GM18499 (cell line): ENCODE data around the gene CYP46A1.

Source experiments
- ATAC-seq: cut with Tn5 transposase; IDR thresholded peaks from one replicate; pipeline ENCODE4 v1.9.1; 2021; ENCODE audit warnings: moderate number of reproducible peaks; ENCODE audit not compliant: insufficient read depth, unreplicated experiment

The CYP46A1 gene

DNA sequence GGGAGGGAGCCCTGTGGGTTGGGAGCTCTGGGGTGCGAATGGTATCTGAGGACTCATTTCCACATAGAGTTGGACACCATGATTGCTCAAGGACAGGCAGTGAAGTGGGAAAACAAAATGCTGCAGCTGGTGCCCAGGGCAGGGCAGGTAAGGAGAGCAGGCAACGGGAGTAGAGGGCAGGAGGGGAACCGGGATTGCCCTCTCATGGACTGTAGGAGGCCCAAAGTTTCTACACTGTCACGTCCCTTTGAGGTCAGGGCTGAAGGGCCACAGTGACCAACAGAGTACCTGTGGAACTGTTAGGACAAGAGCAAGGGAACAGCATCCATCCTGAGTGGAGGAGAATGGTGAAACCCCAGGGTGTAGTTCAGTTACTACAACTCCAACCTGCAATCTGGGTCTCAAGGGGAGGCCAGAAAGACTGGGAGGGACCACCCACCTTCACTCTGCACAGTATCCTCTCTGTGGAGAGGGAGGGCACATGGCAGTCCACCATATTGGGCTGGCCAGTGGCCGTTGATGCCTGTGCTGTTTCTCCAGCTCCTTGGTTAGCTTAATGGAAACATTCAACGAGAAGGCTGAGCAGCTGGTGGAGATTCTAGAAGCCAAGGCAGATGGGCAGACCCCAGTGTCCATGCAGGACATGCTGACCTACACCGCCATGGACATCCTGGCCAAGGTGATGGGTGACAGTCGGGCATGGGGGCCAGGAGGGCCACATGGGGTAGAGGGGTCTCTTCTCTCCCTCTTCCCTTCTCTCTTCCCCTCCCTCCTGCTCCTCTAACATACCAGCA is 22.2 kb downstream of the CYP46A1 start:
- ATAC-seq, result no peak

DNA sequence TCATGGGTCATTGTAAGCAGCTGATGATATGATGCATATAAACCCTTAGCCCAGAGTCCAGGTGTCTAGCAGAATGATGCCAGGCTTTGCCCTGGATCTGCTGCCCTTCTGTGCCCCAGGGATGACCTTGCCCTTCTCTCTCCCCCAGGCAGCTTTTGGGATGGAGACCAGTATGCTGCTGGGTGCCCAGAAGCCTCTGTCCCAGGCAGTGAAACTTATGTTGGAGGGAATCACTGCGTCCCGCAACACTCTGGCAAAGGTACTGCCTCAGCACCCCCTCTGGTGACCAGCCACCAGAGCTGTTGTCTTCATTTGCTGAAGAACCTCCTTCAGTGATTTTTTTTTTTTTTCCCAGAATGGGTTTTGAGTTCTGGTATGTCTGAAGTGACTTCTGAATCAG is 23.3 kb downstream of the CYP46A1 start:
- no peak for ATAC-seq

DNA sequence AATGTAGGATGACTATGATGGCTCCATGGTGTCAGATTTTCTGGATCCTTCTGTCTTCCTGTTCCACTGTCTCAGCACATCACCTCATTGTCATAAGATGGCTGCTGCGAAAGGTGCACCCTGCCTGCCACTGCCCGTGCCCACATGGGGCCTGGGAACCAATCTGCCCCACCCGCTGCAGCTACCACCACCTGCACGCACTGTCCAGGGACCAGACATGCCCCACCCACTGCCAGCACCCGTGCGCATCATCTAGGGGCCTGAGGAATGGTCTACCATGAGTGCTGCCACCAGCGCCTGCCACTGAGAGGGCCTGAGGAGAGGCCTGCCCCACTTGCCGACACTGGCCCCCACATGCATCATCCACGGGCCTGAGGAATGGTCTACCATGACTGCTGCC is 23.8 kb downstream of the CYP46A1 start:
- no peak for ATAC-seq

DNA sequence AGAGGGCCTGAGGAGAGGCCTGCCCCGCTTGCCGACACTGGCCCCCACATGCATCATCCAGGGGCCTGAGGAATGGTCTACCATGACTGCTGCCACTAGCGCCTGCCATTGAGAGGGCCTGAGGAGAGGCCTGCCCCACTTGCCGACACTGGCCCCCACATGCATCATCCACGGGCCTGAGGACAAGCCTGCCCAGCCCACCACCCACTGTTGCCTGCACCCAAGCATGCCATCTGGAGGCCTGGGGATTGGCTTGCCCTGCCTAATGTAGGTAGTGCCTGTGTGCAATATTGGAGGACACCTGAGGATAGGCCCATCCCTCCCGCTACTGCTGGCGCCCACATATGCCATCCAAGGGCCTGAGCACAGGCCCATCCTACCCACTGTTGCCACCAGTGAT is 24.4 kb downstream of the CYP46A1 start:
- no peak for ATAC-seq

DNA sequence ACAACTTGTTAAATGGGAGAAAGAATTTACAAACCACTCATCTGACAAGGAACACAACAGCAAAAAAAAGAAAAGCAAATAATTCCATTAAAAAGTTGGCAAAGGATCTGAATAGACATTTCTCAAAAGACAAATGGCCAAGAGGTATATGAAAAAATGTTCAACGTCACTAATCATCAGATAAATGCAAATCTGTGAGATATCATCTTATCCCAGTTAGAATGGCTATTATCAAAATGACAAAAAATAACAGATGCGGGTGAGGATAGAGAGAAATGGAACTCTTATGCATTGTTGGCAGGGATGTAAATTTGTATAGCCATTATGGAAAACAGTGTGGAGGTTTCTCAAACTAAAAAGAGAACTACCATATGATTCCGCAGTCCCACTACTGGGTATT is 29.9 kb downstream of the CYP46A1 start:
- no peak for ATAC-seq

DNA sequence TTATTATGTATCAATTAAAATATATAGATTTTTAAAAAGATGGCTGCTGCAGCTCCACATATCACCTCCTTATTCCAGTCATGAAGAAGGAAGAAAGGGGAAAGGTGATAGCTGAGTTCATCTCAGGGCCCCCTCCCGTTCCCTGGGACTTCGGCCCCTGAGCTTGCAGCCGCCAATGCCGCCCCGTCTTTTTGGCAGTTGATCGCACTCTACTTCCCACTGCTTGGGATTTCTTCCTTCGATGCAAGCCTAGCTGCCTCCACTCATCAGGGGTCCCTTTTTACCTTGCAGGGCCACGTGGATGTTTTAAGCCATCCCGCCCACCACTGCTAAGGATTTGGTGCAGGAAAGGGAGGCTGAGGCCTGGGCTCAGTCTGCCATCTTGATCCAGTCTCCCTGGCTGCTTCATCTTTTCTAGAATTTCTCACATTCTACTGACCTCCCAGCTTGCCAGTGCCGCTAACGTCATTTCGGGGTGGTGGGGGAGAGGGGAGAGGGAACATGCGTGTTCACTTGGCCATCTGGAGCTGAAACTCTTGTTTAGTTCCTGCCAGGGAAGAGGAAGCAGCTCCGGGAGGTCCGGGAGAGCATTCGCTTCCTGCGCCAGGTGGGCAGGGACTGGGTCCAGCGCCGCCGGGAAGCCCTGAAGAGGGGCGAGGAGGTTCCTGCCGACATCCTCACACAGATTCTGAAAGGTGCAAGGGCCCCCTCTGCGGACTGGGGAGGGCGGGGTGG is 31.3 kb downstream of the CYP46A1 start:
- ATAC-seq, result no peak

DNA sequence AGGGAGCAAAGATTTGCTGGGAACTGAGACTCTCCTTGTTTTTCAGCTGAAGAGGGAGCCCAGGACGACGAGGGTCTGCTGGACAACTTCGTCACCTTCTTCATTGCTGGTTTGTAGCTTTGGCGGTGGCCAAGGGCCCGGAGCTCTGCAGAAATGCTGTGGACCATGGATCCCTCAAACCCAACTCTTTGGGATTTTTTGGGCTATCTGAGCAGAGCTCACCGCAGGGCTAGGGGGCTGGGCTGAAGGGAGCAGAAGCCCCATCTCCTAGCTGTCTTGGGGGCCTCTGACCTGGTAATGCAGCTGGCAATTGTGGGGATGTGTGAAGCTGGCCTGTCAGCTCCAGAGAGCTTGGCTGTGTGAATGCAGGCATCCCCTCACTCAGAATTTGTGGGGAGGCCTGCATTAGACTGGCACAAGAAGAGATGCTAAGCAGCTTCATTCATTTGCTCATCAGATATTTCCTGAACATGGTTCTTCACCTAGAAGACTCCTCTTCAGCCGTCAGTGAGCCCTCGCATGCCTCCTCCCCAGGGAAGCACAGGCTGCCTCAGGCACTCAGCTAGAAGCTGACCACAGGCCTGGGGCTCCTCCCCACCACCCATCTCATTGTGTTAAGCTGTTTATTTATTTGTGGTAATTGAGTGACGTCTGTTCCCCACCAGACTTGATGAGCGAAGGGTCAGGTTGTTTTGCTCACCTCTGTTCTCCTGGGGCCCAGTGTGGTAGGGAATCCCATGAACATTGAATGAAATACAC is 32.2 kb downstream of the CYP46A1 start:
- no peak for ATAC-seq

DNA sequence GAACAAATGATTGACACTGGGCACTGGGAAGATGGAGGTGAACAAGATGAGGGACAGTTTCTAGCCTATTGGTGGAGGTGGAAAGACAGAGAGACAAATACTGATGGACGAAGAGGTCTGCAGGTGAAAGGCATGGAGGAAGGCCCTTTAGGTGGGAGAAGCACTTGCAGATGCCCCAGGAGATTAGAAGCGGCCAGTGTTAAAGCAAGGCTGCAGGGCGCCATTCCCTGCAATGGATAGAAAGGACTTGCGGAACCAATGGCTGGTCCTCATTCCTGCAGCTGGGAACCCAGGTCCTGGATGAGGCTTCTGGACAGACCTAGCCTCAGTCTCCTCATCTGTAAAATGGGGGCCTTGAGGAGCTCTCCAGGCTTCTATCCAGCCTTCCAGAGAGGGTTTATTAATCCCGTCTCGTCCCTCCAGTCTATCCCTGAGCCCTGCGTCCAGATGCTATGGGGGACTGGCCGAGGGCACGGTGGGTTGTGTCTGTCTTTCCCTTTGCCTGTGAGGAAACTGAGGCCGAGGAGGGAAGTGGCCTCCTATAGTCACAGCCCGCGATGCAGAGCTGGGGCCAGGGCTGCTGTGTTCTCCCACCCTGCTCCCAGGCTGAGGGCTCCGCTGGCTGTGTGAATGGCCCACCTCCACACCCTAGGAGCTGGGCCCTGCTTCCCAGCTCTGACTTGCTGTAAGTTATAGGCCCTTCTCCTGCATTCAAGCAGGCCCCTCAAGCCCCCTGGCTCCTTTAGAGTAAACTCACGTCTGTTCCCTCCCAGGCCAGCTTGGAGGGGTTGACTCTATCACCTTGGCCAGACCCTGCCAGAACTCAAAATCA is 33.0 kb downstream of the CYP46A1 start:
- ATAC-seq, result no peak

DNA sequence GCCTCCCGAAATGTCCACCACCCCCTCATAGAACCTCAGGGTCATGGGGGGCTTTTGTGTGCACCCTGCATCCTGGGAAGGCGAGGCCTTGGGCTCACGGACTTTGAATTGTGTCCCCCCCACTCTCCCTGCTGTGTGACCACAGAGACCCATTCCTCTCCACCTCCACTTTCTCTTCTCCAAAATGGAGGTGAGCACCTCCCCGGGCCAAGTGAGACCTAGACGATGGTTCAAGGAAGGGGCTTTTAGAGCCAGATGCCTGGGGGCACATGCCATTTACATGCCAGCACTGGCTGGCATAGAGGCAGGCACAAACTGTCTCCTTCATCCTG is 33.5 kb downstream of the CYP46A1 start:
- no peak for ATAC-seq

DNA sequence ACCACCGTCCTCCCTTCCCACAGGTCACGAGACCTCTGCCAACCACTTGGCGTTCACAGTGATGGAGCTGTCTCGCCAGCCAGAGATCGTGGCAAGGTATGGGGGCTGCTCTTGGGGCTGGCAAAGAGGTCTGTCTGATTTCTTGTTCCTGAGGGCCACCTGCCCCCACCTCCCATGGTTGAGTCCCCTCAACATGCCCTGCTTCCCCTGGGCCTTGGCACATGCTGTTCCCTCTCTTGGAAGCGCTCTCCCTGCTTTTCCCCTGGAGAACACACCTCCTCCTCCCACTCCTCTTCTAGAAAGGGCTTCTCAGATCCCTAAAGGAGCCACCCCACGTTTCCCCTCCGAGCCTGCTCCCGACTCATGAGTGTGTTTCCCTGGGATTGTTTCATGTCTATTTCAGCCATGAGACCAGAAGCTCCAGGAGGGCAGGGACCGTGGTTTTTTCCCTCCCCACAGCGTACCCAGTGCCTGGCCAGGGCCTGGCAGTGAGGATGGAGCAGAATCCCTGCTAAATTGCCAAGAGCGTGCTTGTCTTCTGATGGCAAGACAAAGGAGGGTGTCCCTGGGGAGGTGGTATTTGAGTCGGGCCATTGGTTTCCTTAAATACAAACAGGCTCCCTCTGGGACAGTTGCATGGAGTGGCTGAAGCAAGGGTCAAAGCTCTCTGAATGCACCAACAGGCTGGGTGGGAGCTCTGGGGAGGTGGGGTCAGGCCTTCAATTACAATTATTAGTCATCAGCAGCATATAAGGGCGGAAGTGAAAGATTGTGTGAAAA is 34.1 kb downstream of the CYP46A1 start:
- ATAC-seq, result no peak

DNA sequence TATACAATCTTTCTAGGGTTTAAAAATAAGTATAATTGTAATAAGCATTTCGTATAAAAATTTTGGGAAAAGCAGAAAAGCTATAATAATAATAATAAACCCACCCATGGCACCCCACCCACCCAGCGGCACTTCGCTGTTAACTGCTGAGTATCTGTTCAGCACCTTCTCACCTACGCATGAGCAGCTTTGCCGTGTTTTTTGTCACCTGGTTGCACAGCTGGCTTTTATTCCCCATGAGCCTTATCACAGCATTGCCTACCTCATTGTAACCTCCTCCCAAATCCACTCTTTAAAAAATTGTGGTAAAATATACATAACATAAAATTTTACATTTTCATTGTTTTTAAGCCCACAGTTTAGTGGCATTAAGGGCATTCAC is 34.7 kb downstream of the CYP46A1 start:
- ATAC-seq, result no peak

DNA sequence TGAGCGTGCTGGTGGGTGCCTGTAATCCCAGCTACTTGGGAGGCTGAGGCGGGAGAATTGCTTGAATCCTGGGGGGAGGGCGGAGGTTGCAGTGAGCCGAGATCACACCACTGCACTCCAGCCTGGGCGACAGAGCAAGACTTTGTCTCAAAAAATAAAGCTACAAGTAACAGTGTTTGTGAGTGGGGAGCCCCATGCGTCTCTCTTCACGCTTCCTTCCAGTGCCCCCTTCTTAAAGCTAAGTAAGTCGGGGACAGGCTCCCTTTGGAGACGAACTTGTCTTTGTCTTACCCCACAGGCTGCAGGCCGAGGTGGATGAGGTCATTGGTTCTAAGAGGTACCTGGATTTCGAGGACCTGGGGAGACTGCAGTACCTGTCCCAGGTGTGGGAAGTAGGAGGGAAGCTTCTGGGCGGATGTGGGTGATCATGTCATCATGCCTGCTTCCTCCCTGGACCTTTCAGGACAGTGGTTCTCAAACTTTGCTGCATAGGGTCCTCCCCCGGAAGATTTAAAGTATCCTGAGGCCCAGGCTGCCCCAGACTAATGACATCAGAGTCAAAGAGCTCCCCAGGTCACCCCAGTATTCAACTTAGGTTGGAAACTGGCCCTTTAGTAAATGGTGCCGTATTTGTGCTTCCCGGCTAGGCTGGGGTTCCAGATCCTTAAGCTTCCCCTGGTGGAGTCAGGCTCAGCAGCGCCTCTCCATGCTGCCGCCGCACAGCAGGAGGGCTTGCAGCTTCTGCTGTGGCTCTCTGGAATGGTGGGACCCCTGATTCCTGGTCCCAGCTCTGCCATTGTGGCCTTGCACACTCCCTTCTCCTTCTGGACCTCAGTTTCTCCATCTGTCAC is 37.1 kb downstream of the CYP46A1 start:
- no peak for ATAC-seq

DNA sequence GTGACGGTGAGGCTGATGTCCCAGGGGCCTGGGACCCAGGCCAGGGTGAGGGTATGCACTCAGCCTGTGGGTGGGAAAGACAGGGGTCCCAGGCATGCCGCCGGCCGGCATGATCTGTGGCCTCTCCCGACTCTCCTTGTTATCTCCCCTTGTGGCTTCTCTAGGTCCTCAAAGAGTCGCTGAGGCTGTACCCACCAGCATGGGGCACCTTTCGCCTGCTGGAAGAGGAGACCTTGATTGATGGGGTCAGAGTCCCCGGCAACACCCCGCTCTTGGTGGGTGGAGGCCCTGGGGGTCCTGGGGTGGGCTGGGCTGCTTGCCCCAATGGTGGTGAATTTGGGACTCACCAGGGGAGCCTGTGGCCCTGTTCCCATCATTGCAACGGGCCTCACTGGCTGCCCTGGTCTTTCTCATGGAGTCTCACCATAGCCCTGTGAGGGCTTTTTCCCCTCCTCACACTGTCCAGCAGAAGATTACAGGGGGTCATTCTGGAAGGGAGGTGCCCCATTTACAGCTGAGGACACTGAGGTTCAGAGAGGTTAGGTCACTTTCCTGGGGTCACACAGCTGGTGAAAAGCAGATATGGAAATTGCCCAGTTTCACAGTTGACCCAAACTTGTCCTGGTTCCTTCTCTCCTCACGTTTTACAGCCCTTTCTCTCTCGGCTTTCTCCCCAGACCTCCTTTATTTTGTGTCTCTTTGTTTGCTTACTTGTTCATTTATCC is 37.9 kb downstream of the CYP46A1 start:
- no peak for ATAC-seq

DNA sequence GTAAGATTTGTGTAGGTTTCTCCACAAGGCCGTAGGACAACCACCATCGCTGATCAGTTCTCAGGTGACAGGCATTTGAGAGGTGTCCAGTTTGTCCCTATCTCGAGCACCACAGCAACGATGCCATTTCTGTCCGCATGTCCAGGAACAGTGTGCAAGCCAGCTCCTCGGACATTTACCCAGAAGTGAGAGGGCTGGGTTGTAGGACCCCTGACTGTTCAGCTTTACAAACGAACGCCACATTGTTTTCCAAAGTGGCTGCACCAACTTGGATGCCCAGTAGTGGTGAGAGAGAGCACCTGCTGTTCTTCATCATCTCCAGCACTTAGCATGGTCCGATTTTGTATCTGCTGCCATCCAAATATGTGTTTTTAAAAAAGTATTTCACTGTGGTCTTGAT is 38.6 kb downstream of the CYP46A1 start:
- no peak for ATAC-seq

DNA sequence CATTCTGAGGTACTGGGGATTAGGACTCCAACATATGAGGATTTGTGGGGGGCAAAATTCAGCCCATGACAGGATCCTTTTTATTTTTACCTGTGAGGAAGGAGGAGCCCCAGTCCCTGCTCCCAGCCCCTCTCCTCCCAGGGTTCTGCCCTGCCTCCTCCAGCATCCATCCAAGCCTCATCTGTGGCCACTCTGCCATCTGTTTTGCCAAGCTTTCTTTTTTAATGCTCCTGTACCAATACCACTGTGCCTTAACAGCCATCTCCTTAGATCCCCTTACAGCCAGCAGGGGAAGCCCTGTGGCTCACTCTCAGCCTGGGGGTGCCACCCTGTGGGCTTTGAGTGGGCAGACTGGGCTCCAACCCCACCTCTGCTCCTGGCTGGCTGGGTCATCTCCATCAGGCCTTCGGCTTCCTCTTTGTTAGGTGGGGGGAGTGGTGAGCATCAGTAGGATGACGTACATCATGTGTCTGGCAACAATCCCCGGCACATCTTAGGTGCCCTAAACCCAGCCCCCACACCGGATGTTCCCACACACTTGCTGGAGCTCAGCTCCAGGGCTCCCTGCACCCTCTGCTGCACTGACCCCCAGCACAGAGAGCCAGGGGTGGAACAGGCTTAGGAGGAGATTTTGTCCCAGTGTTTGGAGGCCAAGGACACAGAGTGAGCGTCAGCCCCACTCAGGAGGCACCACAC is 40.2 kb downstream of the CYP46A1 start:
- ATAC-seq, result no peak

DNA sequence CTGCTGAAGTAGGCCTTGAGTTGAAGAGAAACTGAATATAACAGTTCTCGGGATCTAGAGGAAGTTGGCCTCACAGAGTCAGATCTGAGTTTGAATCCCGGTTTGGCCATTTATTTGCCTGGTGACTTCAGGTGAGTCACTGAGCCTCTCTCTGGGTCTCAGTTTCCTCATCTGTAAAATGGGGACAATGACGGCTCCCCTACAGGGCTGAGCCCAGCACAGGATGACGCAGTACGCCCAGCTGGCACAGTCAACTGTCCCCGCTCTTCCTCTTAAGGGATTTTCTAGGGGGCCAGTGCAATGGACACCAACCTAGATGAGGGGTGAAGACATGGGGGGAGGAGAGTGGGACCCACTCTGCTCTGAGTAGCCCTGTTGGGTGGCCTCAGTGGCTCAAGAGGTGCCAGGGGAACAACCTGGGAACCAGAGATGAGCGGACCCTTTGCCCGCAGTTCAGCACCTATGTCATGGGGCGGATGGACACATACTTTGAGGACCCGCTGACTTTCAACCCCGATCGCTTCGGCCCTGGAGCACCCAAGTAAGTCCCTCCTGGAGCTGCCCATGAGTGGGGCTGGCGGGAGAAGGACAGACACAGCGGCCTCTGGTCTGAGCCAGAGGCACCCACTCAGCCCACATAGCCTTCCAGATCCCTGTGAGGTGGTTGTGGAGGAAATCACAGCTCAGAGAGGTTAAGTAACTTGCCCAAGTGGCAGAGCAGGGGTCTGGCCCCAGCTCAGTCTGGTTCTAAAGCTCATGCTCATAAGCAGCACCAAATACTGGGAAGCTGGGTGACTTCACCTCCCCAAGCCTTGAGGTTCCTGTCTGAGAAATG is 41.1 kb downstream of the CYP46A1 start:
- ATAC-seq, result no peak
